ENCODE results near the gene OPCML. TPM values are rescaled to one million over a fixed set of nuclear protein-coding genes. Genes with fewer than 3 reads are reported as not detected.

The OPCML gene
- total RNA-seq, 4 donors from 2014 or later, result 0.06 to 0.83 (median 0.24) TPM

DNA sequence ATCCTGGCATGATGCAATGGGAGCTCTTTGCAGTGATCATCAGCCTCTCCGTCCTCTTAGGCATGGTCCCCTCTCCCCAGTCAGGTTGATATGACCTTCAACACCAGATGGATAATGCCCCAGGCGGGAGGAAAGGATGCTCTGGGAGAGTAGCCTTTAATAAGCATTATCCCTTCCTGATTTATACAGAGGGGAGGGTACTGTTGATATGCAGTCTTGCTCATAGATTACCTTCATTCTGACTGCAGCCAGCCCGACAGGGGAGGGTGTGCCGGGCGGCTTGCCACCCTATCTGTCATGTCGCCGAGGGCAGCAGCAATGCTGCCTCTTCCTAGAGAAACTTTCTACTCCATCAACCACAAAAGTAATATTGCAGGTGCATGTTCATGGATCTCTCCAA lies 497.4 kb downstream of the OPCML start:
- Histone ChIP-seq H3K4me1 (peaks cover 0 to 4% (median 0%) of the 10 kb centered on the region in 4 donors), H3K9me3 (no peaks in the 10 kb centered on the region), H3K27me3 (peaks cover 0 to 23% (median 0%) of the 10 kb centered on the region in 4 donors), H3K4me3 (no peak overlapping the region), H3K27ac (replicated peaks in 1 of 4) (no peak overlapping the region), H3K36me3 (no peaks in the 10 kb centered on the region)
- no peak for DNase-seq (ENCODE audit: extremely low spot score)
- WGBS, result 85% methylated on average over 6 of the region's 7 CpGs
- intact Hi-C loops (cut with DNase I), result no loop called here
- TF ChIP-seq POLR2A (IDR thresholded peaks at IDR 0.05; ENCODE audit: low read depth) (no peak), POLR2AphosphoS5 (IDR thresholded peaks at IDR 0.05) (no peak), EP300 (IDR thresholded peaks at IDR 0.05) (no peak)
- TF ChIP-seq, protein P1, sequence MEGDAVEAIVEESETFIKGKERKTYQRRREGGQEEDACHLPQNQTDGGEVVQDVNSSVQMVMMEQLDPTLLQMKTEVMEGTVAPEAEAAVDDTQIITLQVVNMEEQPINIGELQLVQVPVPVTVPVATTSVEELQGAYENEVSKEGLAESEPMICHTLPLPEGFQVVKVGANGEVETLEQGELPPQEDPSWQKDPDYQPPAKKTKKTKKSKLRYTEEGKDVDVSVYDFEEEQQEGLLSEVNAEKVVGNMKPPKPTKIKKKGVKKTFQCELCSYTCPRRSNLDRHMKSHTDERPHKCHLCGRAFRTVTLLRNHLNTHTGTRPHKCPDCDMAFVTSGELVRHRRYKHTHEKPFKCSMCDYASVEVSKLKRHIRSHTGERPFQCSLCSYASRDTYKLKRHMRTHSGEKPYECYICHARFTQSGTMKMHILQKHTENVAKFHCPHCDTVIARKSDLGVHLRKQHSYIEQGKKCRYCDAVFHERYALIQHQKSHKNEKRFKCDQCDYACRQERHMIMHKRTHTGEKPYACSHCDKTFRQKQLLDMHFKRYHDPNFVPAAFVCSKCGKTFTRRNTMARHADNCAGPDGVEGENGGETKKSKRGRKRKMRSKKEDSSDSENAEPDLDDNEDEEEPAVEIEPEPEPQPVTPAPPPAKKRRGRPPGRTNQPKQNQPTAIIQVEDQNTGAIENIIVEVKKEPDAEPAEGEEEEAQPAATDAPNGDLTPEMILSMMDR (IDR thresholded peaks at IDR 0.05), result no peak

DNA sequence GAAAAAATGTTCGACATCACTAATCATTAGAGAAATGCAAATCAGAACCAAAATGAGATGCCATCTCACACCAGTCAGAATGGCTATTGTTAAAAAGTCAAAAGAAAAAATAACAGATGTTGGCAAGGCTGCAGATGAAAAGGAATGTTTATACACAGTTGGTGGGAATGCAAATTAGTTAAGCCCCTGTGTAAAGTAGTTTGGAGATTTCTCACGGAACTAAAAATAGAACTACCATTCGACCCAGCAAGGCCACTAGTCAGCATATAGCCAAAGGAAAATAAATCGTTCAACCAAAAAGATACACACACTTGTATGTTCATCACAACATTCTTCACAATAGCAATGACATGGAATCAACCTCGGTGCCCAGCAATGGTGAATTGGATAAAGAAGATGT lies 503.2 kb downstream of the OPCML start:
- intact Hi-C loops (cut with DNase I), result no loop called here
- Histone ChIP-seq H3K27me3 (peaks cover 0 to 34% (median 0%) of the 10 kb centered on the region in 4 donors), H3K4me1 (no peaks in the 10 kb centered on the region), H3K4me3 (no peak overlapping the region), H3K9me3 (no peaks in the 10 kb centered on the region), H3K27ac (replicated peaks in 1 of 4) (no peak overlapping the region), H3K36me3 (no peaks in the 10 kb centered on the region)
- no peak for DNase-seq (ENCODE audit: extremely low spot score)
- TF ChIP-seq POLR2A (IDR thresholded peaks at IDR 0.05; ENCODE audit: low read depth) (no peak), POLR2AphosphoS5 (IDR thresholded peaks at IDR 0.05) (no peak), EP300 (IDR thresholded peaks at IDR 0.05) (no peak)
- TF ChIP-seq, protein P1 (IDR thresholded peaks at IDR 0.05), result no peak
- WGBS, result 58% methylated on average over 5 of the region's 5 CpGs

DNA sequence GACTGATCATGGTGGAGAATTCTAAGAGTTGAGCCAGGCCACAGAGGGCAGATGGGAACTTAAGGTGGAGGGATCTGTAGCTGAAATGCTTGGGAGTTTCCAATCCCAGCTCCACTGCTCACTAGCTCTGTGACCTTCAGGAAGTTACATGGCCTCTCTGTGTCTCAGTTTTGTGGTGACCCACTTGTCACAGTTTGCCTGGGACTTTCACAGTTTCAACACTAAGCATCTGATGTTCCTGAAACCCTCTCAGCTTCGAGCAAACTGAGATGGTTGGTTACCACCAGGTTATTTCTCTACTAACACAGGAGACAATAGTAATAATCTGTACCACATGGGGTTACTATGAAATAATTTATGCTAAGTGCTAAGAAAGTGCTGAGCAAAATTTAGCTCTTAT lies 505.3 kb downstream of the OPCML start:
- no peak overlapping the region for H3K27ac ChIP-seq (replicated peaks in 1 of 4)
- WGBS, result 91% methylated on average over 1 of the region's 1 CpG
- no peak overlapping the region for H3K4me3 ChIP-seq
- H3K27me3 ChIP-seq, result peaks cover 0 to 43% (median 0%) of the 10 kb centered on the region in 4 donors
- no peaks in the 10 kb centered on the region for H3K36me3 ChIP-seq
- DNase-seq (ENCODE audit: extremely low spot score), result no peak
- intact Hi-C loops (cut with DNase I), result no loop called here
- no peaks in the 10 kb centered on the region for H3K9me3 ChIP-seq
- H3K4me1 ChIP-seq, result no peaks in the 10 kb centered on the region
- TF ChIP-seq POLR2AphosphoS5 (IDR thresholded peaks at IDR 0.05), result no peak
- no peak for TF ChIP-seq POLR2A (IDR thresholded peaks at IDR 0.05; ENCODE audit: low read depth)
- TF ChIP-seq, protein P1 (IDR thresholded peaks at IDR 0.05), result no peak
- TF ChIP-seq EP300 (IDR thresholded peaks at IDR 0.05), result no peak

DNA sequence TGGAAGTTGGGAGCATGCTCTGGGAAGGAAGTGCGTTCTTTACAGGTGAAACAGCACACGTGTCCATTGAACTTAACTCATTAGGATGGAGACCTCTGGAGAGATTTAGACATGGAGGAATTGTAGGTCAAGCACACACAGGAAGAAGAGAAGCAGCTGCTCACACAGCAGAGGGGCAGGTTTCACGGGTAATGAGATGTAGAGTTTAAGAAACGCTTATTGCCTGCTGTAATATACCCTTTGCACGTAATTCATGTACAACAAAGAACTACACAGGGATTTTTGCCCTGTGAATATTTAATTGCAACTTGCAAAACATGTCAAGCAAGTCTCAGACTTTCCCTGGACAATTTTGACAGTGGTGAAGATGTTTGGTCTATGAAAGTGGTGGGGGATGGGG lies 508.0 kb downstream of the OPCML start:
- no peaks in the 10 kb centered on the region for H3K9me3 ChIP-seq
- H3K27ac ChIP-seq (replicated peaks in 1 of 4), result no peak overlapping the region
- DNase-seq (ENCODE audit: extremely low spot score), result no peak
- intact Hi-C loops (cut with DNase I), result no loop called here
- no peaks in the 10 kb centered on the region for H3K36me3 ChIP-seq
- TF ChIP-seq POLR2A (IDR thresholded peaks at IDR 0.05; ENCODE audit: low read depth) (no peak), EP300 (IDR thresholded peaks at IDR 0.05) (no peak)
- TF ChIP-seq, protein P1 (IDR thresholded peaks at IDR 0.05), result no peak
- WGBS, result 46% methylated on average over 5 of the region's 5 CpGs
- no peak overlapping the region for H3K4me3 ChIP-seq
- H3K4me1 ChIP-seq, result no peaks in the 10 kb centered on the region
- peaks cover 0 to 42% (median 0%) of the 10 kb centered on the region in 4 donors for H3K27me3 ChIP-seq

DNA sequence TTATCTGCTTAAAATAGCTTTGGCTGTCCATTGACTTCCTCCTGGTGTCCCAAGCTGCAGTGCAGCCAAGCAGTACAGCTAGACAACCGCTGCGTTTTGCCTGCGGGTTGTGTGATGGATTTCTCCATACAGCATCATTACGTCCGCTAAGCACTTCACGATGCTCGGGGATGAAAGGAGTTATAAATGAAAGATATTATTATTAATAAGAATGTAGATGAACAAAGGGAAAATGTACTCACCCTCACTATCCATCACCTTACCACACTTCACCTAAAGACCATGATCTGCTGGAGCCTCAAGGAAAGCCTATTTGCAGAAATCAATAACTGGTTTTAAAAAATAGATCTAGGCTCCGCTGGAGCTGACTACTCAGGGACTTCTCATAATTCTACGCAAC lies 509.1 kb downstream of the OPCML start:
- 90% methylated on average over 9 of the region's 9 CpGs for WGBS
- H3K36me3 ChIP-seq, result no peaks in the 10 kb centered on the region
- H3K4me3 ChIP-seq, result no peak overlapping the region
- H3K4me1 ChIP-seq, result no peaks in the 10 kb centered on the region
- no peak for DNase-seq (ENCODE audit: extremely low spot score)
- no peaks in the 10 kb centered on the region for H3K9me3 ChIP-seq
- H3K27me3 ChIP-seq, result peaks cover 0 to 39% (median 0%) of the 10 kb centered on the region in 4 donors
- TF ChIP-seq POLR2A (IDR thresholded peaks at IDR 0.05; ENCODE audit: low read depth) (no peak), EP300 (IDR thresholded peaks at IDR 0.05) (no peak)
- TF ChIP-seq, protein P1 (IDR thresholded peaks at IDR 0.05), result no peak
- H3K27ac ChIP-seq (replicated peaks in 1 of 4), result no peak overlapping the region
- intact Hi-C loops (cut with DNase I), result no loop called here

Data from esophagus muscularis mucosa (tissue), 4 donors.